ENCODE results near the gene OR5AN1.

GRCh38 chr11:59356561-59356960 lies 2.1 kb upstream of the OR5AN1 start:
- no peak for TF ChIP-seq CTCF (tag by site-specific recombination; IDR thresholded peaks at IDR 0.05)
- no peak for TF ChIP-seq GLIS1 (tag by site-specific recombination; IDR thresholded peaks at IDR 0.05)
- TF ChIP-seq ZNF529 (tag by site-specific recombination; IDR thresholded peaks at IDR 0.05; ENCODE audit: insufficient replicate concordance): no peak
- TF ChIP-seq ZNF707 (tag by site-specific recombination; IDR thresholded peaks at IDR 0.05): no peak
- TF ChIP-seq ZNF580 (tag by site-specific recombination; IDR thresholded peaks at IDR 0.05): no peak
- no peak for TF ChIP-seq ZNF548 (tag by site-specific recombination; IDR thresholded peaks at IDR 0.05)
- TF ChIP-seq REST (tag by site-specific recombination; IDR thresholded peaks at IDR 0.05): no peak
